ENCODE results near the gene RGS9. TPM values are rescaled to one million over a fixed set of nuclear protein-coding genes. Genes with fewer than 3 reads are reported as not detected.

The RGS9 gene
- total and polyA plus RNA-seq, 2 donors: 9.0 to 9.4 TPM

GRCh38 chr17:65229621-65229995 lies 92.4 kb downstream of the RGS9 start:
- H3K4me1 ChIP-seq (ENCODE audit: insufficient read depth): peaks cover 2% of the 10 kb centered on the region

DNA sequence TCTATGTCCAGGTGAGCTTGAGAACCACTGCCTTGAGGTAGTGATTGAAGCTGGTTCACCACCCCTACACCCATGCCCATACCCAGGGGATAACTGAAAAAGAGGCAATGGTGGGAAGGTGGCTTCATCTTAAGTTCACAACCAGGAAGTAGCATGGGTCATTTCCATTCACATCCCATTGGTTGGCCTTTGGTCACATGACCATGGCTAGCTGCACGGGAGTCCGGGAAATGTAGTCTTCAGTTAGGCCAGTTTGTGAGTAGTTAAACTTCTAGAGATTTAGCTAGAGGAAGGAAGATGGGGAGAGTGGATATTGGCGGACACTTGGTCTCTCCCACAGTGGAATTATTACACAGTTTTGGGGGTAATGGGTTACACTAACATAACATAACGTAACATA lies 92.9 kb downstream of the RGS9 start:
- WGBS: 95% methylated on average over 4 of the region's 4 CpGs
- Histone ChIP-seq H3K27ac (ENCODE audit: low read depth) (no peak overlapping the region), H3K4me3 (ENCODE audit: low read depth, low read length) (no peak overlapping the region), H3K36me3 (ENCODE audit: insufficient read depth) (no peaks in the 10 kb centered on the region), H3K4me1 (ENCODE audit: insufficient read depth) (peaks cover 2% of the 10 kb centered on the region)
- no peak for DNase-seq (ENCODE audit: extremely low spot score)

More at GRCh38 chr17:65229621-65229995, 92.4 kb downstream of the RGS9 start:
- Histone ChIP-seq H3K27ac (ENCODE audit: low read depth) (no peak overlapping the region), H3K4me3 (ENCODE audit: low read depth, low read length) (no peak overlapping the region), H3K36me3 (ENCODE audit: insufficient read depth) (no peaks in the 10 kb centered on the region)
- WGBS: 92% methylated on average over 3 of the region's 3 CpGs
- no peak for DNase-seq (ENCODE audit: extremely low spot score)

DNA sequence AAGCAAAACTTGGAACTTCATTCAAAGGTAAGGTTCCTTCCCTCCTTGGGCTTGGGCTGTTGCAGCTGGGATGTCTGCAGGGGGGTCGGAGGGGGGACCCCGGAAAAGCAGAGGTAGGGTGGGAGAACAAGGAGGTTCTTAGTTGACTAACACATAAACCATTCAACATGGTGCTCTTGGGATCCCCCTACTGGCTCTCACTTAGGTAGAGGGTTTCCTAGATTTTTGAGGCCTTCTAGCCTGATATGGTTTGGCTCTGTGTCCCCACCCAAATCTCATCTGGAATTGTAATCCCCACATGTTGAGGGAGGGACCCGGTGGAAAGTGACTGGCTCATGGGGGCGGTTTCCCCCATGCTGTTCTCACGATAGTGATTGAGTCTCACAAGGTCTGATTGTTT lies 93.9 kb downstream of the RGS9 start:
- Histone ChIP-seq H3K4me3 (ENCODE audit: low read depth, low read length) (no peak overlapping the region), H3K4me1 (ENCODE audit: insufficient read depth) (peaks cover 2% of the 10 kb centered on the region), H3K36me3 (ENCODE audit: insufficient read depth) (no peaks in the 10 kb centered on the region), H3K27ac (ENCODE audit: low read depth) (no peak overlapping the region)
- 77% methylated on average over 5 of the region's 5 CpGs for WGBS
- no peak for DNase-seq (ENCODE audit: extremely low spot score)

GRCh38 chr17:65231662-65232335 lies 94.6 kb downstream of the RGS9 start:
- WGBS: 50% methylated on average over 8 of the region's 8 CpGs
- no peak overlapping the region for H3K4me3 ChIP-seq (ENCODE audit: low read depth, low read length)
- peaks cover 2% of the 10 kb centered on the region for H3K4me1 ChIP-seq (ENCODE audit: insufficient read depth)
- no peaks in the 10 kb centered on the region for H3K36me3 ChIP-seq (ENCODE audit: insufficient read depth)
- no peak overlapping the region for H3K27ac ChIP-seq (ENCODE audit: low read depth)
- DNase-seq (ENCODE audit: extremely low spot score): no peak

DNA sequence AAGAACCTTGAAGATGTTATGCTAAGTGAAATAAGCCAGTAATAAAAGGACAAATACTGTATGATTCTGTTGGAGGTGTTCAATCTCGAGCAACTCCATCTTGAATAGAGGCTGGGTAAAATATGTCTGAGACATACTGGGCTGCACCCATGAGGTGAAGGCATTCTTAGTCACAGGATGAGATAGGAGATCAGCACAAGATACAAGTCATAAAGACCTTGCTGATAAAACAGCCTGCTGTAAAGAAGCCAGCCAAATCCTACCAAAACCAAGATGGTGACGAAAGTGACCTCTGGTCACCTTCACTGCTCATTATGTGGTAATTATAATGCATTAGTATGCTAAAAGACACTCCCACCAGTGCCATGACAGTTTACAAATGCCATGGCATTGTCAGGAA lies 98.1 kb downstream of the RGS9 start:
- WGBS: 79% methylated on average over 2 of the region's 2 CpGs
- Histone ChIP-seq H3K4me1 (ENCODE audit: insufficient read depth) (no peaks in the 10 kb centered on the region), H3K4me3 (ENCODE audit: low read depth, low read length) (no peak overlapping the region), H3K36me3 (ENCODE audit: insufficient read depth) (no peaks in the 10 kb centered on the region), H3K27ac (ENCODE audit: low read depth) (no peak overlapping the region)
- DNase-seq (ENCODE audit: extremely low spot score): no peak

DNA sequence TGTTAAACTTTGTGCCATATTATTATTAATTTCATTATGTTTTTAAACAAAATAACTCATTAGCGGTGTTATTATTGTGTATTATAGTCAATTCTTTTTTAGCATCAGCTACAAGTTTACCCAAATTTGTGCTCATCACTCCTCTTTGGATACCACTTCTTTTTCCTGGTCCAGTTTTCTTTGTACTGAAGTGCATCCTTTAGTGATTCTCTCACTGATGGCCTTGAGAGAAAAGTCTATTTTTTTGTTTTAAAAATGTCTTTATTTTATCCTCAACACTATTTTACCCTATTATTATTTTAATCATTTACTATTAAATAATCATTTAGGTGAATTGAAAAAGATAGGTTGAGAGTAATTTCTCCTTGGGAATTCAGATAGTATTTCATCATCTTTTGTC lies 99.2 kb downstream of the RGS9 start:
- WGBS: 56% methylated on average over 1 of the region's 1 CpG
- DNase-seq (ENCODE audit: extremely low spot score): no peak
- Histone ChIP-seq H3K4me3 (ENCODE audit: low read depth, low read length) (no peak overlapping the region), H3K36me3 (ENCODE audit: insufficient read depth) (no peaks in the 10 kb centered on the region), H3K27ac (ENCODE audit: low read depth) (no peak overlapping the region), H3K4me1 (ENCODE audit: insufficient read depth) (no peaks in the 10 kb centered on the region)

DNA sequence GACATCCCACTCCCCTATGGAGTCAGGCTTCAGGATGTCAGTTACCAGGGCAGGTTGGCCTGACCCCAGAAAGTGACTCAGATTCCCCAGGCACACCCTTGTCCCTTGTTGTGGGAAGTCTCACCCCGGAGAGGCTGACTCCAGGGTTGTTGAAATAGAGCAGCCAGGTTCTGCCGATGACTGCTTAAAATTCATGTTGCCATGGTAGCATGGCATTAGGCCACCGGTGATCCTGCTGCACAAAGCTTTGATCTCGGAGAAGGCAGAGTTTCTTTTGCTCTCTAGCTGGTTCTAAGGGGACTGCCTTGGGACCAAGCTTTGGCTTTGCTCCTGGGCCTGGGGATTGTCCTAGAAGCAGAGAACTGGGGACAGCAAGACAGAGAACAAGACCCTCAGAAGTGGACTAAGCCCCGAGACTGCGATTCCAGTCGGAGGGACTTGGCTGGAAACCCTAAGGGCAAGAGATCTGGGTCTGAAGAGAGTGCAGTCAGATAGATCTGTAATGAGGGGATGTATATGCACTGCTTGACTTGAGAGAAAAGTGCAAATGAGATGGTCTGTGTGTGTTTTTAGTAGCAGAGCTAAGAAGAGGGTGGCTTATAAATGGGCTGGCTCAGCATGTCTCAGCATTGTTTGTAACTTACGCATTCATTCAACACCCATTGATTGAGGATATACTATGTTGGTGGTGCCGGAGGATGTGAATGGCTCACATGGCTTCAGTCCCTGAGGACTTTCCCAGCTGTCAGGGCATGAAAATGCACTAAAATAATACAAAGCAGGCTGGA lies 106.9 kb downstream of the RGS9 start:
- DNase-seq (ENCODE audit: extremely low spot score): no peak
- H3K4me1 ChIP-seq (ENCODE audit: insufficient read depth): no peaks in the 10 kb centered on the region
- H3K36me3 ChIP-seq (ENCODE audit: insufficient read depth): no peaks in the 10 kb centered on the region
- H3K4me3 ChIP-seq (ENCODE audit: low read depth, low read length): no peak overlapping the region
- WGBS: 38% methylated on average over 9 of the region's 9 CpGs
- H3K27ac ChIP-seq (ENCODE audit: low read depth): no peak overlapping the region

- no peak for DNase-seq (ENCODE audit: extremely low spot score)
- H3K36me3 ChIP-seq (ENCODE audit: insufficient read depth): no peaks in the 10 kb centered on the region
- 72% methylated on average over 4 of the region's 4 CpGs for WGBS
- H3K27ac ChIP-seq (ENCODE audit: low read depth): no peak overlapping the region
- no peak overlapping the region for H3K4me3 ChIP-seq (ENCODE audit: low read depth, low read length)
- H3K4me1 ChIP-seq (ENCODE audit: insufficient read depth): no peaks in the 10 kb centered on the region
Measured at GRCh38 chr17:65246252-65246651, 109.1 kb downstream of the RGS9 start.

DNA sequence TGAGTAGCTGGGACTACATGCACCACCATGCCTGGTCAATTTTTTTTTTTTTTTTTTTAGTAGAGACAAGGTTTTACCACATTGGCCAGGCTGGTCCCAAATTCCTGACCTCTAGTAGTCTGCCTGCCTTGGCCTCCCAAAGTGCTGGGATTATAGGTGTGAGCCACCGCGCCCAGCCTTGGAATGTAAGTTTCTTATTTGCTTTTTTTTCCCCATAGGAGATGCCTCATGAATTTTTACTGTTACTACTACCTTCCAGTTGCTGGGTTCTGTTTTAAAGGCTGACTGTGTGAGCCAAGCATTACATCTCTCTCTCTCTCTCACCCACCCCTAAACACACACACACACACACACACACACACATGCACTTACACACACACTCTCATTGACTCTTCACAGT lies 112.6 kb downstream of the RGS9 start:
- no peak overlapping the region for H3K27ac ChIP-seq (ENCODE audit: low read depth)
- no peaks in the 10 kb centered on the region for H3K36me3 ChIP-seq (ENCODE audit: insufficient read depth)
- 83% methylated on average over 2 of the region's 2 CpGs for WGBS
- no peak overlapping the region for H3K4me3 ChIP-seq (ENCODE audit: low read depth, low read length)
- no peak for DNase-seq (ENCODE audit: extremely low spot score)
- H3K4me1 ChIP-seq (ENCODE audit: insufficient read depth): no peaks in the 10 kb centered on the region

GRCh38 chr17:65254166-65254565 lies 117.0 kb downstream of the RGS9 start:
- no peak for DNase-seq (ENCODE audit: extremely low spot score)
- WGBS: 28% methylated on average over 1 of the region's 1 CpG
- no peaks in the 10 kb centered on the region for H3K36me3 ChIP-seq (ENCODE audit: insufficient read depth)
- H3K4me3 ChIP-seq (ENCODE audit: low read depth, low read length): no peak overlapping the region
- no peak overlapping the region for H3K27ac ChIP-seq (ENCODE audit: low read depth)
- no peaks in the 10 kb centered on the region for H3K4me1 ChIP-seq (ENCODE audit: insufficient read depth)

DNA sequence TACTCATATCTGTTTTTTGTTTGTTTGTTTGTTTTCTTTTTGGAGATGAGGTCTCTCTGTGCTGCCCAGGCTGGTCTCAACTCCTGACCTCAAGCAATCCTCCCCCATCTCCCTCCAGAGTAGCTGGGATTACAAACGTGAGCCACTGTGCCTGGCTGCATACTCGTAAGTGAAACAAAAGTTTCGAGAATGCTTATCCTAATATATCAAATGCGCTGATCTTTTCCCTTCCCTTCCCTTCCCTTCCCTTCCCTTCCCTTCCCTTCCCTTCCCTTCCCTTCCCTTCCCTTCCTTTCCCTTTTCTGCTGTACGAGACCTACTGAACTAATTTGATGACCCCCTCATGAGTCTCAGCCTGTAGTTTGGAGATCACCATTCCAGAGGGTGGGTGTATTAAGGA lies 122.1 kb downstream of the RGS9 start:
- Histone ChIP-seq H3K27ac (ENCODE audit: low read depth) (no peak overlapping the region), H3K36me3 (ENCODE audit: insufficient read depth) (no peaks in the 10 kb centered on the region), H3K4me3 (ENCODE audit: low read depth, low read length) (no peak overlapping the region), H3K4me1 (ENCODE audit: insufficient read depth) (no peaks in the 10 kb centered on the region)
- WGBS: 81% methylated on average over 5 of the region's 5 CpGs
- DNase-seq (ENCODE audit: extremely low spot score): no peak

GRCh38 chr17:65259696-65260485 lies 122.7 kb downstream of the RGS9 start:
- WGBS: 72% methylated on average over 7 of the region's 7 CpGs
- DNase-seq (ENCODE audit: extremely low spot score): no peak
- Histone ChIP-seq H3K4me1 (ENCODE audit: insufficient read depth) (no peaks in the 10 kb centered on the region), H3K27ac (ENCODE audit: low read depth) (no peak overlapping the region), H3K36me3 (ENCODE audit: insufficient read depth) (no peaks in the 10 kb centered on the region), H3K4me3 (ENCODE audit: low read depth, low read length) (no peak overlapping the region)

DNA sequence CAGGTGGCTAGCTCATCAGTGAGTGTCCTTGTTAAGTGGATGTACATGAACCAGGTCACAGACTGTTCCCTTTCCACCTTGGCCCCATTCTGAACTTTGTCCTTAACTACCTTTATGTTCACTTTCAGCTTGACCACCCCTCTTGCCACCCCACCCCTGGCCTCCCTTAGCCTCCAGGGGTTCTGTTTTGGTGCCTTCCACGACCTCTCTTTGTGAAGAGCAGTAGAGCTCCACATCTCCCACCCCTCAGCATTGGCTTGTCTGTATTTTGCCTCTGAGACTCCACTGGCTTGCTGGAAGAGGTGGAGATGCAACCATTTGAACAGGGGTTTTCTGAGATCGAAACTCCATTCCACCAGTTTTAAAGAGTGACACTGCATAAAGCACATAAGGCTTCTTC lies 123.5 kb downstream of the RGS9 start:
- Histone ChIP-seq H3K4me1 (ENCODE audit: insufficient read depth) (no peaks in the 10 kb centered on the region), H3K4me3 (ENCODE audit: low read depth, low read length) (no peak overlapping the region), H3K27ac (ENCODE audit: low read depth) (no peak overlapping the region), H3K36me3 (ENCODE audit: insufficient read depth) (no peaks in the 10 kb centered on the region)
- no peak for DNase-seq (ENCODE audit: extremely low spot score)
- WGBS: 81% methylated on average over 2 of the region's 2 CpGs

DNA sequence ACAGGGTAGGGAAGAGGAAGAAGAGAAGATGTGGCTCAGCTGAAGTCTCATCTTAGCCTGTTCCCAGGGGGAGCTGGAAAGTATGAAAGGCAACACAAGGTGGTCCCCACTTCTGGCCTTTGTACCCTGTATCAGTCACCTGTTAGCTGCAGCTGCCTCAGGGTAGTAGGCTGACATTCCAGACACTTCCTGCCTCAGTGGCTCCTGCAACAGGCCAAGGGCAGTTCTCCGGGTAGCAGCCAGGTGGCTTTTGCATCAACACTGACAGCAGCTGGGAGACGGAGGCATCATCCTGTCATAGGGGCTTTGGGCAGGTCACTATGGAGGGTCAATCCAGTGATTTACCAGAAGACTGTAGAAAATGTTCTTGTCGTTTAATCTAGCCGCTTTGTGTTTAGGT lies 124.0 kb downstream of the RGS9 start:
- 50% methylated on average over 4 of the region's 4 CpGs for WGBS
- Histone ChIP-seq H3K36me3 (ENCODE audit: insufficient read depth) (no peaks in the 10 kb centered on the region), H3K27ac (ENCODE audit: low read depth) (no peak overlapping the region), H3K4me3 (ENCODE audit: low read depth, low read length) (no peak overlapping the region), H3K4me1 (ENCODE audit: insufficient read depth) (no peaks in the 10 kb centered on the region)
- DNase-seq (ENCODE audit: extremely low spot score): no peak
